Heart right ventricle (tissue), 16 donors: ENCODE measurements around the gene MARVELD2. TPM values are rescaled to one million over a fixed set of nuclear protein-coding genes. Genes with fewer than 3 reads are reported as not detected.
"Not testable (repeated sequence)": the region's sequence is repeated elsewhere in the genome, so short reads cannot be mapped to it uniquely, and the experiment has no call there.

Experiments used
- ATAC-seq, 8 donors: fragments of 200-7000 bp; cut with Tn5 transposase; one replicate each; pipeline ENCODE4 v1.9.1; 2020; ENCODE audit warnings: mild to moderate bottlenecking in 8 of 8, moderate library complexity in 8 of 8, moderate number of reproducible peaks in 1 of 8
- DNase-seq, 2 donors: peaks; one replicate each; pipeline ENCODE4 v3.0.0-alpha.2; 2020
- H3K27ac ChIP-seq, 10 donors: fragments of 200-600 bp; sonication (generic) in 2 of 10; one replicate each; pipeline versions ENCODE4 v1.5.0 to v1.8.0; 2020 to 2022; ENCODE audit warnings: mild to moderate bottlenecking in 3 of 10
- H3K27me3 ChIP-seq, 7 donors: fragments of 200-600 bp; one replicate each; pipeline ENCODE4 v1.8.0; 2021 to 2022; ENCODE audit warnings: mild to moderate bottlenecking in 2 of 7
- H3K36me3 ChIP-seq, 9 donors: fragments of 200-600 bp; sonication (generic) in 1 of 9; one replicate each; pipeline versions ENCODE4 v1.5.0 to v1.8.0; 2020 to 2022; ENCODE audit warnings: mild to moderate bottlenecking in 2 of 9
- H3K4me1 ChIP-seq, 9 donors: fragments of 200-600 bp; sonication (generic) in 1 of 9; one replicate each; pipeline versions ENCODE4 v1.5.0 to v1.8.0; 2020 to 2022; ENCODE audit warnings: mild to moderate bottlenecking in 4 of 9
- H3K4me3 ChIP-seq, 10 donors: fragments of 200-600 bp; sonication (generic) in 2 of 10; one replicate each; pipeline versions ENCODE4 v1.5.0 to v1.8.0; 2020 to 2022; ENCODE audit warnings: mild to moderate bottlenecking in 7 of 10, moderate library complexity in 2 of 10
- H3K9me3 ChIP-seq, 11 donors: fragments of 200-600 bp in 10 of 11; sonication (generic) in 2 of 11; one replicate each; pipeline versions ENCODE4 v1.5.0 to v1.8.0; 2013 to 2022; ENCODE audit warnings: mild to moderate bottlenecking in 2 of 11, control low read depth in 1 of 11, moderate library complexity in 1 of 11
- WGBS, 2 donors: extraction: QIAGEN DNeasy Blood & Tissue Kit; methylation state at CpG; one replicate each; pipeline ENCODE4 v1.1.7; 2013; ENCODE audit warnings: inconsistent platforms in 1 of 2; 5-methylcytosine and 5-hydroxymethylcytosine counted together
- intact Hi-C, 10 donors: fragments of 100-400 bp; cut with DNase I; formaldehyde crosslinking; loops; one replicate each; pipeline versions ENCODE4 v1.11.1 to v1.14.2; 2022
- polyA plus RNA-seq, 2 donors: library from polyadenylated mRNA; stranded (reverse); fragments of 200-250 nt; gene quantifications; one replicate each; pipeline ENCODE4 v1.2.3, GENCODE V29; 2013
- total RNA-seq, 10 donors: library from RNA; stranded (reverse); fragmentation: NEBNext Ultra II Directional in 3 of 10; extraction: Animal tissue kit (Norgen Biotek cat#: 25700) in 3 of 10; gene quantifications; one replicate each; pipeline versions ENCODE4 v1.2.1 to v1.2.4, GENCODE V29; 2021 to 2023
- TF ChIP-seq, protein P1 (sequence below), 9 donors: fragments of 200-600 bp; sonication (generic) in 2 of 9; IDR thresholded peaks; one replicate each; pipeline versions ENCODE4 v1.5.0 to v1.8.0; 2021 to 2022; ENCODE audit warnings: antibody characterized with exemption in 9 of 9, mild to moderate bottlenecking in 5 of 9, moderate library complexity in 1 of 9
- donor health status: Arrhythmogenic right ventricular cardiomyopathy.
- donor health status: ischemic (EF 13 %, LVEDD 7.1; RV severe dilation, severe dysfunction).
- donor health status: healthy with polysubstance abuse.
- donor health status: DM: no; HTN: yes; CAD: no.
- donor health status: DM: no; HTN: no; CAD: no.
- donor health status: ischemic (EF 25% LVEDD 6.9; RV normal size, moderate dysfunction).
- donor health status: ischemic (EF 25% LVEDD 5.7; RV mildly dilated, moderate dysfunction).
- donor health status: healthy.
- donor health status: DM: yes; HTN: yes; CAD: no.
- donor health status: Ischemic cardiomyopathy.
- donor health status: ischemic (EF 35%, LVEDD 5.7; RV mildly dilated, moderate dysfunction).
- donor health status: nonischemic (EF 11% LVEDD 7.7; RV severe dilation, severe dysfunction).
- donor health status: DM: yes; HTN: yes; CAD: no.
- donor health status: PGD.
- donor health status: ischemic (EF 29% LVEDD 5.4; RV normal size, mild dysfunction).
- donor health status: nonischemic (EF 23%, LVEDD 6.1; RV moderate dilation, normal function).

MARVELD2 gene
- total and polyA plus RNA-seq, 12 donors = 0.22 to 2.1 (median 1.2) TPM

DNA sequence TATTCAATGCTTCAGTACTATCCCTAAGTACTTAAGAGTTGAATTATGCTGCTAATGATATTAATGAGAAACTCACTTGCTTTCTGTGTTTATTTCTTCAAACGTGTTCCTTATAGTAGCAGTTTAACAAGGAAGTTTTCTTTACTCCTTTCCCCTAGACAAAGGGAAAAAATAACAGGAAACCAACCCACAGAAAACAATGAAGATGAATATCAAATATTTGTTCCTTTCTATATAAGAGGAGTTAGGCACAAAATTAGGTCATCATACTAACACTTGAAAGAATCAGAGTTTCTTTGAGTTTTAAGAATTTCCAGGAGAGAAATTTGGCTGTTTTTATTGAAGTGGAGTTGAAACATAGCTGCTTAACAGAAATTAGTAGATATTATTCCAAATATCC lies 62.3 kb downstream of the MARVELD2 start:
- no peaks in the 10 kb centered on the region for H3K4me1 ChIP-seq
- no peaks in the 10 kb centered on the region for H3K27me3 ChIP-seq
- intact Hi-C loops = no loop called here
- TF ChIP-seq, protein P1, sequence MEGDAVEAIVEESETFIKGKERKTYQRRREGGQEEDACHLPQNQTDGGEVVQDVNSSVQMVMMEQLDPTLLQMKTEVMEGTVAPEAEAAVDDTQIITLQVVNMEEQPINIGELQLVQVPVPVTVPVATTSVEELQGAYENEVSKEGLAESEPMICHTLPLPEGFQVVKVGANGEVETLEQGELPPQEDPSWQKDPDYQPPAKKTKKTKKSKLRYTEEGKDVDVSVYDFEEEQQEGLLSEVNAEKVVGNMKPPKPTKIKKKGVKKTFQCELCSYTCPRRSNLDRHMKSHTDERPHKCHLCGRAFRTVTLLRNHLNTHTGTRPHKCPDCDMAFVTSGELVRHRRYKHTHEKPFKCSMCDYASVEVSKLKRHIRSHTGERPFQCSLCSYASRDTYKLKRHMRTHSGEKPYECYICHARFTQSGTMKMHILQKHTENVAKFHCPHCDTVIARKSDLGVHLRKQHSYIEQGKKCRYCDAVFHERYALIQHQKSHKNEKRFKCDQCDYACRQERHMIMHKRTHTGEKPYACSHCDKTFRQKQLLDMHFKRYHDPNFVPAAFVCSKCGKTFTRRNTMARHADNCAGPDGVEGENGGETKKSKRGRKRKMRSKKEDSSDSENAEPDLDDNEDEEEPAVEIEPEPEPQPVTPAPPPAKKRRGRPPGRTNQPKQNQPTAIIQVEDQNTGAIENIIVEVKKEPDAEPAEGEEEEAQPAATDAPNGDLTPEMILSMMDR (IDR thresholded peaks at IDR 0.05) = no peak
- no peaks in the 10 kb centered on the region for H3K9me3 ChIP-seq
- 24 to 25% methylated on average over 1 of the region's 1 CpG for WGBS, 2 donors
- DNase-seq = no peak
- no peak for ATAC-seq
- no peak overlapping the region for H3K4me3 ChIP-seq
- no peaks in the 10 kb centered on the region for H3K36me3 ChIP-seq
- H3K27ac ChIP-seq = no peak overlapping the region

DNA sequence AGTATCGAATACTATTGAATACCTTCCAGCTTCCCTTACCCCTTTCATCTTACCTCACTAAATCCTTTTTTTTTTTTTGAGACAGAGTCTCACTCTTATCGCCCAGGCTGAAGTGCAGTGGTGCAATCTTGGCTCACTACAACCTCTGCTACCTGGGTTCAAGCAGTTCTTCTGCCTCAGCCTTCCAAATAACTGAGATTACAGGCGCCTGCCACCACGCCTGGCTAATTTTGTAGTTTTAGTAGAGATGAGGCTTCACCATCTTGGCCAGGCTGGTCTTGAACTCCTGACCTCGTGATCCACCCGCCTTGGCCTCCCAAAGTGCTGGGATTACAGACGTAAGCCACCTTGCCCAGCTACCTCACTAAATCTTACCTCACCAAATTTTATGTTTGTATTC lies 63.4 kb downstream of the MARVELD2 start:
- 88 to 90% methylated on average over 7 of the region's 7 CpGs for WGBS, 2 donors
- intact Hi-C loops, H3K36me3 ChIP-seq, H3K9me3 ChIP-seq, ATAC-seq, DNase-seq, H3K27me3 ChIP-seq, H3K4me1 ChIP-seq, H3K4me3 ChIP-seq, H3K27ac ChIP-seq: not testable (repeated sequence)

DNA sequence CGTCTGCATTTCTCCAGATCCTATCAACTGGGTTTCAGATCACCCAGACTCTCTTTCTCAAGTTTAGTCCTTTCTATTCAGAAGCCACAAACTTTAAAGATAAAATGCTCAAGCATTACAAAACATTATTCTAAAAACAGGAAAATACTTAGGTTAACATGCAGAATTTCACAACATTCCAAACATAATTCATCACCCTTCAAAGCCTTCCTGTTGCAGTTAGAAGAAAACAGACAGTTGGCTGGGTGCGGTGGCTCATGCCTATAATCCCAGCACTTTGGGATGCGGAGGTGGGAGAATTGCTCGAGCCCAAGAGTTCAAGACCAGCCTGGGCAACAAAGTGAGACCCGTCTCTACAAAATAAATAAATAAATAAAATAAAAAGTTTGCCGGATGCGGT lies 70.0 kb downstream of the MARVELD2 start:
- no peak for ATAC-seq

DNA sequence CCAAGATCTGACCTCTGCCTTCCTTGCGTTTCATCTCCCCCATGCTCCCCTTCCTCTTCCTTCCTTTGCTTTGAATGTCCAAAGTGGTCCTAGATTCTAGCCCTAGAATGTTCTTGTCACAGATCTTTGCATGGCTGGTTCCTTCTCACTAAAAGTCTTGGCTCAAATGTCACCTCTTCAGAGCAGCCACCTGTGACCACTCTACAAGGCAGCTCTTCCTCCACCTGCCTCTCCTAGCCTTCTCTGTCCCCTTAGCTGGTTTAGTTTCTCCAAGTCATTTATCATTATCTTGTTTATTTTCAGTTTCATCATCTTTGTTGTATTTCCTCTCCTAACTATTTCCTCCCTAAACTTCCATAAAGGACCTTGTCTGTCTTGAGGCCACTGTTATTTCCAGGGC lies 70.6 kb downstream of the MARVELD2 start:
- H3K36me3 ChIP-seq = no peaks in the 10 kb centered on the region
- intact Hi-C loops = no loop called here
- H3K4me1 ChIP-seq = no peaks in the 10 kb centered on the region
- DNase-seq (no peak), ATAC-seq (no peak)
- H3K9me3 ChIP-seq = no peaks in the 10 kb centered on the region
- H3K4me3 ChIP-seq = no peak overlapping the region
- peaks cover 0 to 5% (median 0%) of the 10 kb centered on the region in 7 donors for H3K27me3 ChIP-seq
- 68 to 74% methylated on average over 1 of the region's 1 CpG for WGBS, 2 donors
- TF ChIP-seq, protein P1 (IDR thresholded peaks at IDR 0.05) = no peak
- H3K27ac ChIP-seq = no peak overlapping the region

More for the DNA sequence above, 70.0 kb downstream of the MARVELD2 start:
- Histone ChIP-seq H3K4me3 (no peak overlapping the region), H3K9me3 (no peaks in the 10 kb centered on the region), H3K27me3 (peaks cover 0 to 5% (median 0%) of the 10 kb centered on the region in 7 donors), H3K4me1 (no peaks in the 10 kb centered on the region), H3K36me3 (no peaks in the 10 kb centered on the region), H3K27ac (no peak overlapping the region)
- 73 to 77% methylated on average over 7 of the region's 7 CpGs for WGBS, 2 donors
- TF ChIP-seq, protein P1 (IDR thresholded peaks at IDR 0.05) = no peak
- intact Hi-C loops = no loop called here
- no peak for DNase-seq

DNA sequence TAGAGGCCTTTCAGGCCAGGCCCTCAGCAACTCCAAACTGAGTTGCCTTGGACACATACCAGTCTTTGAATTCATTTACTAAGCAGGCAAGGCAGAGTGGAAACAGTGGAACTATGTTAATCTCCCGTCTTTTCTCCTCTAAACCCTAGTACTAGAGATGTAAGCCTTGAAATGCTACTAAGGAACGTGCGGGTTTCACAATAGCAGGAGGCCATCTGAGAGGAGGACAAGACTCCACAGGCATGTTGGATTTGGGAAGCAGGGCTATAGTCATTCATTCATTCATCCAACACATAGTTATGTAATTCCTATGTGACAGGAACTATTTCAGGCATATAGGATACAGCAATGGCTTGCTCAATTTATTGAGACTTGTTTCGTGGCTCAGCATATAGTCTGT lies 74.3 kb downstream of the MARVELD2 start:
- ATAC-seq (no peak), DNase-seq (no peak)
- WGBS, 2 donors = 78 to 81% methylated on average over 4 of the region's 4 CpGs
- Histone ChIP-seq H3K27ac (no peak overlapping the region), H3K27me3 (peaks cover 0 to 41% (median 25%) of the 10 kb centered on the region in 7 donors), H3K36me3 (no peaks in the 10 kb centered on the region), H3K9me3 (no peaks in the 10 kb centered on the region), H3K4me3 (no peak overlapping the region), H3K4me1 (peaks cover 3 to 25% (median 20%) of the 10 kb centered on the region in 9 donors)
- intact Hi-C loops = no loop called here
- TF ChIP-seq, protein P1 (IDR thresholded peaks at IDR 0.05) = no peak
